Suprapubic skin (tissue), 3 donors: ENCODE measurements around the gene XPNPEP2.

Source experiments
- POLR2A ChIP-seq, 2 donors: fragments of 450-650 bp; IDR thresholded peaks; one replicate each; pipeline ENCODE4 v1.6.1; 2017; ENCODE audit warnings: antibody characterized with exemption in 2 of 2, mild to moderate bottlenecking in 2 of 2, moderate library complexity in 2 of 2
- TF ChIP-seq, protein P1 (sequence below), 2 donors: fragments of 200-600 bp in 1 of 2; fragments of 450-650 bp in 1 of 2; sonication (generic) in 1 of 2; IDR thresholded peaks; one replicate each; pipeline ENCODE4 v1.5.1; 2016 to 2019; ENCODE audit warnings: antibody characterized with exemption in 2 of 2, mild to moderate bottlenecking in 1 of 2, moderate library complexity in 1 of 2

DNA sequence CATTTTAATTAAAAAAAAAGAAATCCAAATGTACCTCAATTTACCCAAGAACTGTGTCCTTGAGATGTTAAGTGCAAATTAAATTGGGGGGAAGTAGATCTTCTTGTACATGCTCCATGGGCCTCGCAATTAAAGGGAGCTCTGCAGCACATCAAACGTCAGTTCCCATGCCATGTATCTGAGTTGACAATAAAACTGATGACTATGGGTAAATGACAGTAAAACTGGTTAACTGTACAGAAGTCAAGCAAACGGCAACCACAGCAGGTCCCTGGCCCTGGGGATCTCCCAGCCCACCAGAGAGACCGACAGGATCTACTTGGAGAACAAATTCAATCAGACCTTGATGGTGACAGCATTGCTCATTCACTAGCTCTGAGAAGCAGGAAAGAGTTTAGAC lies 32.8 kb upstream of the XPNPEP2 start:
- TF ChIP-seq, protein P1, sequence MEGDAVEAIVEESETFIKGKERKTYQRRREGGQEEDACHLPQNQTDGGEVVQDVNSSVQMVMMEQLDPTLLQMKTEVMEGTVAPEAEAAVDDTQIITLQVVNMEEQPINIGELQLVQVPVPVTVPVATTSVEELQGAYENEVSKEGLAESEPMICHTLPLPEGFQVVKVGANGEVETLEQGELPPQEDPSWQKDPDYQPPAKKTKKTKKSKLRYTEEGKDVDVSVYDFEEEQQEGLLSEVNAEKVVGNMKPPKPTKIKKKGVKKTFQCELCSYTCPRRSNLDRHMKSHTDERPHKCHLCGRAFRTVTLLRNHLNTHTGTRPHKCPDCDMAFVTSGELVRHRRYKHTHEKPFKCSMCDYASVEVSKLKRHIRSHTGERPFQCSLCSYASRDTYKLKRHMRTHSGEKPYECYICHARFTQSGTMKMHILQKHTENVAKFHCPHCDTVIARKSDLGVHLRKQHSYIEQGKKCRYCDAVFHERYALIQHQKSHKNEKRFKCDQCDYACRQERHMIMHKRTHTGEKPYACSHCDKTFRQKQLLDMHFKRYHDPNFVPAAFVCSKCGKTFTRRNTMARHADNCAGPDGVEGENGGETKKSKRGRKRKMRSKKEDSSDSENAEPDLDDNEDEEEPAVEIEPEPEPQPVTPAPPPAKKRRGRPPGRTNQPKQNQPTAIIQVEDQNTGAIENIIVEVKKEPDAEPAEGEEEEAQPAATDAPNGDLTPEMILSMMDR (IDR thresholded peaks at IDR 0.05), result no peak
- TF ChIP-seq POLR2A (IDR thresholded peaks at IDR 0.05), result no peak
